ENCODE results near the gene CAV1. TPM values are rescaled to one million over a fixed set of nuclear protein-coding genes. Genes with fewer than 3 reads are reported as not detected.
A peak's percentile ranks its signal among the peaks of the same experiment; 100 is the strongest.

CAV1 gene
- polyA plus RNA-seq, 1 donor (not counting 4 experiments of a cell fraction or from before 2014, with no cell fraction given), result 2,905 TPM

GRCh38 chr7:116588225-116588624, 63.4 kb downstream of the CAV1 start:
- H3K36me3 ChIP-seq (ENCODE audit: control insufficient read depth in 2 of 2, extremely low read depth in 1 of 2, insufficient read depth in 2 of 2, low read length in 2 of 2), result no peaks in the 10 kb centered on the region
- H3K9me3 ChIP-seq (ENCODE audit: control insufficient read depth, low read depth, low read length), result no peaks in the 10 kb centered on the region
- FAIRE-seq (peak; percentile 68), DNase-seq (ENCODE audit: low read depth, low spot score) (no peak)
- H3K27ac ChIP-seq (ENCODE audit: control insufficient read depth, insufficient read depth, low read length), result peak overlapping the region; percentile 19
- H3K79me2 ChIP-seq (ENCODE audit: control insufficient read depth, insufficient read depth, low read length), result no peaks in the 10 kb centered on the region
- H3K27me3 ChIP-seq (ENCODE audit: control insufficient read depth, extremely low read depth, insufficient read depth, low read length), result no peaks in the 10 kb centered on the region
- peaks cover 17% of the 10 kb centered on the region for H3K4me1 ChIP-seq (ENCODE audit: control insufficient read depth, extremely low read depth, insufficient read depth, low read length)
- no peaks in the 10 kb centered on the region for H3K9me1 ChIP-seq (ENCODE audit: control insufficient read depth, extremely low read depth, insufficient read depth, low read length)
- H3K4me3 ChIP-seq (ENCODE audit: control insufficient read depth in 2 of 3, extremely low read depth in 1 of 3, insufficient read depth in 2 of 3, low read depth in 1 of 3, low read length in 3 of 3), result no peak overlapping the region
- H4K20me1 ChIP-seq (ENCODE audit: control insufficient read depth, extremely low read depth, insufficient read depth, low read length), result no peaks in the 10 kb centered on the region
- peak overlapping the region; percentile 46 for H3K4me2 ChIP-seq (ENCODE audit: control insufficient read depth, extremely low read depth, insufficient read depth, low read depth, low read length)
- no peak overlapping the region for H3K9ac ChIP-seq (ENCODE audit: control insufficient read depth, extremely low read depth, insufficient read depth, low read length)
- H2AFZ ChIP-seq (ENCODE audit: control insufficient read depth, low read length), result peak overlapping the region; percentile 43
- TF ChIP-seq EZH2 (IDR thresholded peaks at IDR 0.05; ENCODE audit: low read length), result no peak
- TF ChIP-seq CTCF (optimal IDR thresholded peaks at IDR 0.05 in 1 of 3, IDR thresholded peaks at IDR 0.05 in 1 of 3, conservative IDR thresholded peaks at IDR 0.05 in 1 of 3; ENCODE audit: extremely low read depth in 1 of 3, insufficient read depth in 2 of 3, low read length in 3 of 3), result no peak
- dilution Hi-C loops (cut with MboI; ENCODE audit: extremely low pct_ligation_motif_present, low sequenced_read_pairs), result no loop called here

GRCh38 chr7:116588641-116589594, 64.1 kb downstream of the CAV1 start:
- H3K27me3 ChIP-seq (ENCODE audit: control insufficient read depth, extremely low read depth, insufficient read depth, low read length), result no peaks in the 10 kb centered on the region
- H3K4me2 ChIP-seq (ENCODE audit: control insufficient read depth, extremely low read depth, insufficient read depth, low read depth, low read length), result peak overlapping the region; percentile 25
- no peak overlapping the region for H3K9ac ChIP-seq (ENCODE audit: control insufficient read depth, extremely low read depth, insufficient read depth, low read length)
- peaks cover 17% of the 10 kb centered on the region for H3K4me1 ChIP-seq (ENCODE audit: control insufficient read depth, extremely low read depth, insufficient read depth, low read length)
- FAIRE-seq (no peak), DNase-seq (ENCODE audit: low read depth, low spot score) (peak; percentile 28)
- dilution Hi-C loops (cut with MboI; ENCODE audit: extremely low pct_ligation_motif_present, low sequenced_read_pairs), result no loop called here
- no peaks in the 10 kb centered on the region for H4K20me1 ChIP-seq (ENCODE audit: control insufficient read depth, extremely low read depth, insufficient read depth, low read length)
- no peaks in the 10 kb centered on the region for H3K79me2 ChIP-seq (ENCODE audit: control insufficient read depth, insufficient read depth, low read length)
- H3K4me3 ChIP-seq (ENCODE audit: control insufficient read depth in 2 of 3, extremely low read depth in 1 of 3, insufficient read depth in 2 of 3, low read depth in 1 of 3, low read length in 3 of 3), result no peak overlapping the region
- no peaks in the 10 kb centered on the region for H3K36me3 ChIP-seq (ENCODE audit: control insufficient read depth in 2 of 2, extremely low read depth in 1 of 2, insufficient read depth in 2 of 2, low read length in 2 of 2)
- no peaks in the 10 kb centered on the region for H3K9me3 ChIP-seq (ENCODE audit: control insufficient read depth, low read depth, low read length)
- H3K27ac ChIP-seq (ENCODE audit: control insufficient read depth, insufficient read depth, low read length), result no peak overlapping the region
- no peaks in the 10 kb centered on the region for H3K9me1 ChIP-seq (ENCODE audit: control insufficient read depth, extremely low read depth, insufficient read depth, low read length)
- TF ChIP-seq EZH2 (IDR thresholded peaks at IDR 0.05; ENCODE audit: low read length), result no peak
- peak in 1 of 3 experiments; percentile 3 for TF ChIP-seq CTCF (optimal IDR thresholded peaks at IDR 0.05 in 1 of 3, IDR thresholded peaks at IDR 0.05 in 1 of 3, conservative IDR thresholded peaks at IDR 0.05 in 1 of 3; ENCODE audit: extremely low read depth in 1 of 3, insufficient read depth in 2 of 3, low read length in 3 of 3)
- H2AFZ ChIP-seq (ENCODE audit: control insufficient read depth, low read length), result peak overlapping the region; percentile 43
